Prostate gland (tissue), 2 donors: Measurements from ENCODE around the gene LRGUK. TPM values are rescaled to one million over a fixed set of nuclear protein-coding genes. Genes with fewer than 3 reads are reported as not detected.
A peak's percentile ranks its signal among the peaks of the same experiment; 100 is the strongest.

ENCODE experiments used
- DNase-seq: peaks from one replicate; pipeline ENCODE4 v3.0.0-alpha.2; 2019; ENCODE audit warnings: low spot score
- H3K27ac ChIP-seq, 2 donors: fragments of 200-600 bp; sonication (generic); 2 replicates each; pipeline ENCODE4 v1.5.1; 2017 to 2019
- H3K27me3 ChIP-seq: fragments of 200-600 bp; sonication (generic); replicated peaks from 2 replicates; pipeline ENCODE4 v1.5.1; 2019; ENCODE audit not compliant: insufficient read depth
- H3K36me3 ChIP-seq, 2 donors: fragments of 200-600 bp; sonication (generic); 1 replicate in 1 of 2; 2 replicates in 1 of 2; pipeline versions ENCODE4 v1.5.1 to v1.8.1; 2017 to 2019
- H3K4me1 ChIP-seq: fragments of 200-600 bp; sonication (generic); replicated peaks from 2 replicates; pipeline ENCODE4 v1.5.1; 2019
- H3K4me3 ChIP-seq, 2 donors: fragments of 200-600 bp; sonication (generic); 2 replicates each; pipeline ENCODE4 v1.5.1; 2017 to 2019
- H3K9me3 ChIP-seq: fragments of 200-600 bp; sonication (generic); 2 replicates; pipeline ENCODE4 v1.5.1; 2017
- CTCF ChIP-seq, 4 experiments: fragments of 200-600 bp in 2 of 4; fragments of 450-650 bp in 2 of 4; sonication (generic) in 2 of 4; IDR thresholded peaks; 1 replicate in 3 of 4; 2 replicates in 1 of 4; pipeline ENCODE4 v1.5.1; 2016 to 2019; ENCODE audit warnings: antibody characterized with exemption in 4 of 4, mild to moderate bottlenecking in 2 of 4, moderate library complexity in 2 of 4
- POLR2A ChIP-seq: fragments of 450-650 bp; IDR thresholded peaks from one replicate; pipeline ENCODE4 v1.6.1; 2016; ENCODE audit warnings: antibody characterized with exemption, mild to moderate bottlenecking
- POLR2AphosphoS5 ChIP-seq: sonication (generic); formaldehyde crosslinking; IDR thresholded peaks from one replicate; pipeline ENCODE4 v1.6.1; 2017; ENCODE audit warnings: antibody characterized with exemption
- WGBS: methylation state at CpG from one replicate; pipeline ENCODE4 v1.1.5; 2018; 5-methylcytosine and 5-hydroxymethylcytosine counted together
- intact Hi-C: fragments of 100-400 bp; cut with DNase I; formaldehyde crosslinking; loops from one replicate; pipeline ENCODE4 v1.14.2; 2022
- total RNA-seq, 2 donors: library from RNA; depleted of rRNA; stranded (reverse); fragments of >200 nt; gene quantifications; one replicate each; pipeline ENCODE4 v1.1.0, GENCODE V29; 2016

LRGUK gene
- total RNA-seq, 2 donors from 2014 or later = 1.3 to 4.9 TPM

DNA sequence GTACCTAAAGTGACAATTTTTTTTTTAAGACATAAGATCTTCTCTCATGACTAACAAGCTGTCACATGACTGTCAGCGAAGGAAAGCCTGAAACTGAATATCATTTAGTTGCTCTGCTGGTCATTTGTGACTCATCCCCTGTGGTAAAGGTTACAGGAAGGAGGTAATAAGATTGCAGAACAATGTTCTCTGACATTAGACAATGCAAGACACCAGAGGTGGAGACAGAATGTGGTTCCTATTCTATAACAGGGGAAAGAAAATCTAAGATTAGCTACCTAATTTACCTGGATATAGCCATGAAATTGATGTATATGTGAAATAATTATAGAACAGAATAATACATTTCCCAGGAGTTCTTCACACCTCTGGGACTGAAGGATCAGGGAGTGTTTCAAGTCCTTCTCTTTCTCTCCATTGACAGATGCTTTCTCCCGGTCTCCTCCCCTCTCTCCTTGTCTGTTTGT, 47.7 kb downstream of the LRGUK start:
- Histone ChIP-seq H3K27me3 (no peaks in the 10 kb centered on the region), H3K27ac (no peak overlapping the region), H3K4me1 (no peaks in the 10 kb centered on the region), H3K36me3 (no peaks in the 10 kb centered on the region), H3K4me3 (no peak overlapping the region), H3K9me3 (no peaks in the 10 kb centered on the region)
- DNase-seq = no peak
- intact Hi-C loops = no loop called here
- TF ChIP-seq CTCF (IDR thresholded peaks at IDR 0.05) (no peak), POLR2AphosphoS5 (peak; percentile 33)
- WGBS = 59% methylated on average over 2 of the region's 2 CpGs

GRCh38 chr7:134175334-134176036, 48.3 kb downstream of the LRGUK start:
- H3K36me3 ChIP-seq = no peaks in the 10 kb centered on the region
- WGBS = 93% methylated on average over 6 of the region's 6 CpGs
- DNase-seq = no peak
- H3K27me3 ChIP-seq = no peaks in the 10 kb centered on the region
- H3K4me1 ChIP-seq = no peaks in the 10 kb centered on the region
- no peak overlapping the region for H3K27ac ChIP-seq
- TF ChIP-seq POLR2AphosphoS5 = no peak
- no peak for TF ChIP-seq POLR2A
- TF ChIP-seq CTCF (IDR thresholded peaks at IDR 0.05) = no peak
- H3K4me3 ChIP-seq = no peak overlapping the region
- intact Hi-C loops = no loop called here
- H3K9me3 ChIP-seq = no peaks in the 10 kb centered on the region

GRCh38 chr7:134176037-134176350, 48.9 kb downstream of the LRGUK start:
- 93% methylated on average over 4 of the region's 4 CpGs for WGBS
- H3K27ac ChIP-seq = no peak overlapping the region
- H3K27me3 ChIP-seq = no peaks in the 10 kb centered on the region
- H3K9me3 ChIP-seq = no peaks in the 10 kb centered on the region
- H3K4me1 ChIP-seq = no peaks in the 10 kb centered on the region
- no peak for TF ChIP-seq POLR2A
- TF ChIP-seq POLR2AphosphoS5 = no peak
- TF ChIP-seq CTCF (IDR thresholded peaks at IDR 0.05) = no peak
- intact Hi-C loops = no loop called here
- H3K4me3 ChIP-seq = no peak overlapping the region
- no peak for DNase-seq
- no peaks in the 10 kb centered on the region for H3K36me3 ChIP-seq

DNA sequence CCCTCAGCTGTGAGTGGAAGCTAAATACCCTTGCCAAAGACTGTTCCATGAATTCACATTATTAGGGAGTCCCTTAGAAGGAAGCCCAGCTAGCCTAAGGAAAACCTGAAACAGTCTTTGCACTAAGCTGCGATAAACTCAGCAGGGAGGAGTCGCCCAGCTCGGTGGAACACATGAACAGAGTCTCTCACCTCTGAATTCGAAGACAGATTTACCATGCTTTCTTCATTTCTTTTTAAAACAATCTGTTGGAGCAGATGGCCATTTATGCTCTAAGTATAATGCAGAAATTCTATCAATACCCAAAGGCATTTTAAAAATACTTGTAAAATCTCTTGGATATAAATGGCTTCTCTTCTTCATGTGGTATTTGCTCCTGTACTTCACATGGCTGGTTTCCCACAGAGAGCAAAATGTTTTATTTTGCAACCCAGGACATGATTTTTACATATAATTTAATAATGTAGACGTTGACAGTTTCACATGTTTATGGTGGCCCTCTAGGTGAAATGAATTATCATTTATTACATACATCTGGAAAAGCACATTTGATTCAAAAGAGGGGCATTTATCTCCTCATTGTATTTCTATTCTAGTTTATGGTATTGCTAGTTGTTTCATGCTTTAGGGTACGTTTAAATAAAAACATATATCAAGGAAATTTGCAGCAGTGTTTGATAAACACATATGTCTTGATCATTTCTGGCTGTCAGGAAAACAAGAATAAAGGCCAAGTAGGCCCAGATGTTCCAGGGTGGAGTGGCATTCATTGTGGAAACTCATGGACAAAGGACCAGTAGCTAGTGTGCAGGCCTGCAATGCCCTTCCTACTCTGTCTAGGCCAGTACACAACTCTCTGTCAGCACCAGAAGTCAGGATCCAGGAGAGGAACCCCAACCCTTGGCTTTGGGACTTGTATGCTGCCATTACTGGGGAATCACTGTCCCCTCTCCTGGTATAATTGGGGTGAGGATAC, 52.2 kb downstream of the LRGUK start:
- no peaks in the 10 kb centered on the region for H3K9me3 ChIP-seq
- intact Hi-C loops = no loop called here
- DNase-seq = no peak
- no peak overlapping the region for H3K27ac ChIP-seq
- no peaks in the 10 kb centered on the region for H3K4me1 ChIP-seq
- no peaks in the 10 kb centered on the region for H3K36me3 ChIP-seq
- TF ChIP-seq POLR2AphosphoS5 (no peak), CTCF (IDR thresholded peaks at IDR 0.05) (no peak), POLR2A (no peak)
- 87% methylated on average over 6 of the region's 6 CpGs for WGBS
- H3K27me3 ChIP-seq = no peaks in the 10 kb centered on the region
- H3K4me3 ChIP-seq = no peak overlapping the region
